DOHH2 (cell line): ENCODE measurements around the gene PIGM.

Experiments
- EZH2phosphoT487 ChIP-seq: fragments of 200-600 bp; sonication (generic); IDR thresholded peaks from 2 replicates; pipeline ENCODE4 v1.6.1; 2017; ENCODE audit warnings: borderline replicate concordance, mild to moderate bottlenecking, antibody characterized with exemption, low read length, moderate library complexity, mixed read lengths
- TF ChIP-seq, protein P1 (sequence below): fragments of 200-600 bp; sonication (generic); IDR thresholded peaks from one replicate; pipeline ENCODE4 v1.5.1; 2014; ENCODE audit warnings: antibody characterized with exemption, mild to moderate bottlenecking, low read depth, low read length; ENCODE audit not compliant: poor library complexity, severe bottlenecking

DNA sequence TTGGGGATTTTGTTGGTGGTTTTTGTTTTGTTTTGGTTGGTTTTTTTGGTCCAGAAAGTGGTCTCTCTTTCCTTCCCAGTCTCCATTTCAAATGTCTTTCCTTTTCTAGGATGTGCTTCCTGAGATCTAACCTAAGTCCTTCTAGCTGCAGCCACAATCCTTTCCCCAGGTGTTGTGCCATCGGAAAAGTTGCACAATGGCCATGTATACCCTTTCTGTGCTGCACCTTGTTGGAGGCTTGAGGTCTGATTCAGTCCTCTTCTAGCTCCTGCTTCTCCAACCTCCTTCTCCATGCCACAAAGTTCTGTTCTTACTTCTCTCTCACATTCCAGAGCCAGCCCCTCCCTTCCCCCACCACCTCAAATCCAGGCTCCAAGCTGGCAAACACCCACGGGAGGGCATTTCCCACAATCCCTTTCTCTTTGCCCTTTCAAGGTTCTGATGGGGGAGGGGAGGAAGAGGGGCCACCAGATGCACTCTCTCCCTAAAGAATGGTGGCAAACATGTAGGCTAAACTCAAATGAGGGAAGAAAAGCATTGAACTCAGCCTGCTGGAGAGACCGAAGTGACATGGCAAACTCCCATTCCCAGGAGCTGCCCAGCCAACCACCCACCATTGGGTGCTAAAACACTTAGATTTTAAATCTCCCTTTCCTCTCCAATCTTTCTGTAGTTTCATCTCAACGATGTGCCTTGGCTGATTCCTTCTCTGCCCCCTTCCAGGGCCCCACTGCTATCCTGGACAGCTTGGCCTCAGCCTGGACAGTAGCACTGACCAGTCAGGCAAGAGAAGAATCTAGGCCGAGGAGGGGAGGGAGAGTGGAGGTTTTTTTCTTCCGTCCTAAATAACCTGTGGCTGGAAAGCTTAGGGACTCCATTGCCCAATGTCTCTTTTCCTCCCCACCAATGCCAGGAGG lies 35.3 kb upstream of the PIGM start:
- TF ChIP-seq, protein P1, sequence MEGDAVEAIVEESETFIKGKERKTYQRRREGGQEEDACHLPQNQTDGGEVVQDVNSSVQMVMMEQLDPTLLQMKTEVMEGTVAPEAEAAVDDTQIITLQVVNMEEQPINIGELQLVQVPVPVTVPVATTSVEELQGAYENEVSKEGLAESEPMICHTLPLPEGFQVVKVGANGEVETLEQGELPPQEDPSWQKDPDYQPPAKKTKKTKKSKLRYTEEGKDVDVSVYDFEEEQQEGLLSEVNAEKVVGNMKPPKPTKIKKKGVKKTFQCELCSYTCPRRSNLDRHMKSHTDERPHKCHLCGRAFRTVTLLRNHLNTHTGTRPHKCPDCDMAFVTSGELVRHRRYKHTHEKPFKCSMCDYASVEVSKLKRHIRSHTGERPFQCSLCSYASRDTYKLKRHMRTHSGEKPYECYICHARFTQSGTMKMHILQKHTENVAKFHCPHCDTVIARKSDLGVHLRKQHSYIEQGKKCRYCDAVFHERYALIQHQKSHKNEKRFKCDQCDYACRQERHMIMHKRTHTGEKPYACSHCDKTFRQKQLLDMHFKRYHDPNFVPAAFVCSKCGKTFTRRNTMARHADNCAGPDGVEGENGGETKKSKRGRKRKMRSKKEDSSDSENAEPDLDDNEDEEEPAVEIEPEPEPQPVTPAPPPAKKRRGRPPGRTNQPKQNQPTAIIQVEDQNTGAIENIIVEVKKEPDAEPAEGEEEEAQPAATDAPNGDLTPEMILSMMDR = no peak
- no peak for TF ChIP-seq EZH2phosphoT487
